ENCODE measurements around the gene TMEM222. TPM values are rescaled to one million over a fixed set of nuclear protein-coding genes. Genes with fewer than 3 reads are reported as not detected.

TMEM222 gene
- total RNA-seq, 1 donor from 2014 or later: 22.3 TPM

- no peak for DNase-seq
Measured at GRCh38 chr1:27342391-27342777, 20.4 kb downstream of the TMEM222 start.

DNA sequence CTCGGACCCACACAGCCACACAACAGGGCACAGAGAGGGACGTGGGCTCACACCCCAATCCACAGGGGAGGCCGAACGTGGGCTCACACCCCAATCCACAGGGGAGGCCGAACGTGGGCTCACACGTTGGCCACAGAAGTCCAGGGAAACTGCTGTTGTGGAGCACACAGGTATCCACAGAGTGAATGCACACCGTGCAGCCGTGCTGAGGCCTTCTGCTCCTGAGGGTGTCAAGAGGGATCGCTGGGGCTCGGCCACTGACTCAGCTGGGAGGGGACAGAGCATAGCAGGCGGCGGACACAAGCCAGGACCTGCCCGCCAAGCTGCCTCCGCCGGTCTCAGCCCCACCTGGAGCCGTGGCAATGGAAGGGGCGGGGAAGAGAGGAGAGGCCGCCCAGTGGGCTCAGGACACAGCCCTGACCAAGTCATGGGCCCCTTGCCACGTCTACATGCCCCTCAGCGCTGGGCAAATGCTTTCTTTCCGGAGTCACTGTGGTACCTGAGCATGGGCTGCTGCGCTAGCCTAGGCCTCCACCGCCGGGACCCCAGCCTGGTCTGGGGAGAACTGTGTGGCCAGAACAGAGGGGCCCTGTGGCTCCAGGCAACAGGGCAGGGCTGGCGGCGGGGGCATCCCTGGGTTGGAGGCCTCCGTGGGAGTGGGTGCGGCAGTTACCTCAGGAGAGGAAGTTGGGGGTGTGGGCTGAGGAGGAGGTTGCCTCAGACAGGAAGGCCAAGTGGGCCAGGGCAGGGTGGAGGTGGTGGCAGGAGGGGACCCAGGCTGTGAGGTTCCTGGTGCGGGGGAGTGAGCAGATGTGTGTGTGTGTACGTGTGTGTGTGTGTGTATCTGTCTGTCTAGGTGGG lies 21.0 kb downstream of the TMEM222 start:
- DNase-seq: peak; percentile 31

GRCh38 chr1:27343639-27344025 lies 21.7 kb downstream of the TMEM222 start:
- no peak for DNase-seq

GRCh38 chr1:27345272-27345671 lies 23.3 kb downstream of the TMEM222 start:
- no peak for DNase-seq

DNA sequence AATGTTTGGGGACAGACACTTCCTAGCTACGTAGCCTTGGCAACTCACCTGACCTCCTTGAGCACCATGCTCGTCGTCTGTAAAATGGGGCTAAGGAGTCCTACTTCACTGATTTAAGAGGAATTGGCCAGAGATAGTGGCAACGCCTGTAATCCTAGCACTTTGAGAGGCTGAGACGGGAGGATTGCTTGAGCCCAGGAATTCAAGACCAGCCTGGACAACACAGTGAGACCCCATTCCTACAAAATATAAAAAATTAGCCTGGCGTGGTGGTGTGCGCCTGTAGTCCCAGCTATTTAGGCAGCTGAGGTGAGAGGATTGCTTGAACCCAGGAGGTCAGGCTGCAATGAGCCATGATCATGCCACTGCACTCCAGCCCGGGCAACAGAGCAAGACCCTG lies 24.4 kb downstream of the TMEM222 start:
- DNase-seq: no peak

DNA sequence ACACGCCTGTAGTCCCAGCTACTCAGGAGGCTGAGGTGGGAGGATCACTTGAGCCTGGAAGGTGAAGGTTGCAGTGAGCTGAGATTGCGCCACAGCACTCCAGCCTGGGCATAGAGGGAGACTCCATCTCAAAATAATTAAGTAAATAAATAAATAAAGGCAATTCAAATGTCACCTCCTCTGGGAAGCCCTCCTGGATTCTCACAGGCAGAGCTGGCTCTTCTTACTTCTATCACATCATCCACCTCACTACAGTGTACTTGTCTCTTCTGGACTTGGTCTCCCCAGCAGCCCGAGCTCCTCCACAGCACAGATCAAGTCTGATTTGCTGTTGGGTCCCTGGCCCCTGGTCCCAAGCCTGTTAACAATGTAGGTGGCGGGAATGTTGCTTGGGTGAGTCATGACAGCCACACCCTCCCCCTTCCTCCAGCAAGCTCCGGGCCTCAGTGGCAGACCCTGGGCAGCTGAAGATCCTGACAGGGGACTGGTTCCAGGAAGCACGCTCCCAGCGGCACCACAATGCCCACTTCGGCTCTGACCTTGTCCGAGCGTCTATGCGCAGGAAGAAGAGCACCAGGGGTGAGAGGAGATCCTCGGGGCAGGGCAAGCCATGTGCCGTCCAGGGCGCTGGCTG lies 25.1 kb downstream of the TMEM222 start:
- DNase-seq: no peak

DNA sequence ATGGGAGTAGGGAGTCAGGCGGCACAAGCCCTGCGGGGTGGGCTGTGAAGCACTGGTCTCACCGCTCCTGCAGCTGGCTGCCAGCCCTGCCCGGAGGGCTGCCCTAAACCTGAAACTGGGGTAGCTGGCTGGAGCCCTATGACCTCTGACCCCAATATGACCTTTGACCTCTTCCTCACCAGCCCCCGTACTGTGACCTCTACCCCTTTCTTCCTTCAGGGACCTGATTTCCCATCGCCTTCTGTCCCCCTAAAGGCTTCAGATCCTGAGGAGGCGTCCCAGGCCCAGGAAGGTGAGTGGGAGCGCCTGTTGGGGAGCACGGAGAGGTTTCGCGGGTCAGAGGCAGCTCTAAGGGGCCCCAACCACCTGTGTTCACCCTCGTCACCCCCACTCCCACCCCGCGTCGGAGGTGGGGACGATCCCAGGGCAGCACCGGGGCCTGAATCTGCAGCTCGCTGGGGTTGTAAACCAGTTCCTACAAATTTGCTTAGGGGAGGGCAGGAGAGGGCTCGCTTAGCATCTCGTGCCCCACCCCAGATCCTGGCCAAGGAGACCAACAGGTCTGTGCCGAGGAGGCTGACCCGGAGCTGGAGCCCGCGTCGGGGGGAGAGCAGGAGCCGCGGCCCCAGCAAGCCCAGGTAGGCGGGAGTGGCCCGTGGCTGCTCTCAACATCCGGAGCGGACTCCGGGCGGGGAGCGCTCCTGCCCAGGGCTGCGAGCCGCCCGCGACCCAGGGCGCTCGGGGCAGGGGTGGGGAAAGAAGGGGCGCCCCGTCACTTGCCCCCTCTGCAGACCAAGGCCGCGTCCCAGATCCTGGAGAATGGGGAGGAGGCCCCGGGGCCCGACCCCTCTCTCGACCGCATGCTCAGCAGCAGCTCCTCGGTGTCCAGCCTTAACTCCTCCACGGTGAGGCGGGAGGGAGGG lies 27.2 kb downstream of the TMEM222 start:
- DNase-seq: peak; percentile 55

DNA sequence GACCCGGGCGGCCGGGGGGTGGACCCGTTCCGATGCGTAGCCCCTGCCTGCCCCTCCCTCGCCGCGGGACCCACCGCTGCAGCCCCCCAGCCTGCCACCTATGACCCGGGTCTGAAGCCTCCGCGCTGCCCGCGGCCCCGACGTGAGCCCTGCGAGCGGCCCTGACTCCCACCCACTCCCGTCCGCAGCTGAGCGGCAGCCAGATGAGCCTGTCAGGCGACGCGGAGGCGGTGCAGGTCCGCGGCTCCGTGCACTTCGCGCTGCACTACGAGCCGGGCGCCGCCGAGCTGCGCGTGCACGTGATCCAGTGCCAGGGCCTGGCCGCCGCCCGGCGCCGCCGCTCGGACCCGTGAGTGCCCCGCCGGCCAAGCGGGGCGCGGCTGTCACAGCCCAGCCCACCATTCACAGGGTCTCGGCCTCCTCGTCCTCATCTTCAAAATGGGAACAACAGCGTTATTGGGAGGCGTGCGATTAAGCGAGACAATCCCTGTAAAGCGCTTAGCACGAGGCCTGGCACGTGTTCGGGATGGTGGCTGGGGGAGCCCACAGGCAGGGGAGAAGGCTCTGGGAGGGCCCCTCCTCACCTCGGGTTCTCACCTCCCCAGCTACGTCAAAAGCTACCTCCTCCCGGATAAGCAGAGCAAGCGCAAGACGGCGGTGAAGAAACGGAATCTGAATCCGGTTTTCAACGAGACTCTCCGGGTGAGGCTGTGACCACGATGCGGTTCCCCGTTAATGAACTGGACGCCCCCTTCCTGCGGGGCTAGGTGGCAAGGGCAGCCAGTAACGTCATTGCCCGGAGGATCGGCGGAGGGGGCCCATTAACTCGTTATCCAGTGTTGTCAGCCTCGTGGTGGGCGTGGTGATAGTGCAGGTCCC lies 28.1 kb downstream of the TMEM222 start:
- peak; percentile 78 for DNase-seq

DNA sequence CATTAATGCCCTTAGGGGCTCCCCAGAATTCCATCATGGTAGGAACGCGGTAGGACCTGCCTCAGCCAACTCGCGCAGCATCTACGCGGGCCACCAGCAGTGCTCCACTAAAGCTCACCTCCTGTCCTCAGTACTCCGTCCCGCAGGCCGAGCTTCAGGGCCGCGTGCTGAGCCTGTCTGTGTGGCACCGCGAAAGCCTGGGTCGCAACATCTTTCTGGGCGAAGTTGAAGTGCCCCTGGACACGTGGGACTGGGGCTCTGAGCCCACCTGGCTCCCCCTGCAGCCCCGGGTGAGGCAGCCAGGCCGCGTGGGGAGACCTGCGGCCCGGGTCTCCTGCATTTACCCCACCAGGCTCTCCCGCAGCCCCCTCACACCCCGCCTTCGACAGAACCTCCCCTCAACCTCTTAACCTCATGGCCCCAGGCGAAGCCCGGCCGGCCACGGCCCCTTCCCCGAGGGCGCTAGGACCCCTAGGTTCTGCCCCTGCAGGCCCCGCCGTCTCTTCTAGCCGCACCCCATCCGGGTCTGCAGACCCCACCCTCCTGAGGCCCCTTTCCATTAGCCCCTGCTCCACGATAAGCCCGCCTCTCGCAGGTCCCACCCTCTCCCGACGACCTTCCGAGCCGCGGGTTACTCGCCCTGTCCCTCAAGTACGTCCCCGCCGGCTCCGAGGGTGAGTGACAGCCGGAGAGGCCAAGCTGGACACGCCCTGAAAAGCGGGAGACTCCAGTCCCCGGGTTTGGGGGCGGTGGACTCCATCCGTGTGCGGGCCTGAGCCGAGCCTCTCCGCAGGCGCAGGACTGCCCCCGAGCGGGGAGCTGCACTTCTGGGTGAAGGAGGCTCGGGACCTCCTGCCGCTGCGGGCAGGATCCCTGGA lies 28.9 kb downstream of the TMEM222 start:
- DNase-seq: peak; percentile 67

DNA sequence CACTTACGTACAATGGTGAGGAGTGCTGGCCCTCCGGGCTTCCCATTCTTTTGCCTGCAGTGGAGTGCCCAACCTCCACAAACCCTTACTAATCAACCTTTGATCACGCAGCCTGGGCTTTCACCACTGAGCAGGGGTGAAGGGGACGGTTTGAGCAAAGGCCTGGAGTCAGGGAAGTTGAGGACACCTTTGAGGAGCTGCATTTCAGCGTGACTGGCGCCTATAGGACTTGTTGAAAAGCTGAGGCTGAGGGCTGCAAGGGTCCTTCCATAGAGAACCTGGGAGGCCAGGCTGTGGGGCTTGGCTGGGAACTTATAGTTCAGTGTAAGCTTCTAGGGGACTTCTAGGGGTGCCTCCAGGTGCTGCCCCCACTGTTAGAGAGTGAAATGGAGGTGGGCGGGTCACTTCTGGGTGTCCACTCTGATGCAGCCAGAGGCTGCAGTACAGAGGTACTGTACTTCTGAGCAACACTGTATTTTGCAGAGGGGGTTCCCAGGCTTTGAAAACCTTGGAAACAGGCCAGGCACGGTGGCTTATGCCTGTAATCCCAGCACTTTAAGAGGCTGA lies 29.7 kb downstream of the TMEM222 start:
- no peak for DNase-seq

DNA sequence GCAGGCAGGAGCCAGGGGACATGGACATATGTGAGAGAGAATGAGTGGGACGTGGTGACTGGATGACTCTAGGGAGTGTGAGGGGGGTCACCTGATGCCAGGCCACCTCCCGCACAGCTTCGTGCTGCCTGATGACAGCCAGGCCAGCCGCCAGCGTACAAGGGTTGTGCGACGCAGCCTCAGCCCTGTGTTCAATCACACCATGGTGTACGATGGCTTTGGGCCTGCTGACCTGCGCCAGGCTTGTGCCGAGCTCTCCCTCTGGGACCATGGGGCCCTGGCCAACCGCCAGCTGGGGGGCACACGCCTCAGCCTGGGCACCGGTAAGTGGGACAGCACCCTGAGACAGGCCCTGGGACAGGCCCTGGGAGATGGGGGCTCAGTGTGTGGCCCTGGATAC lies 31.2 kb downstream of the TMEM222 start:
- no peak for DNase-seq

GRCh38 chr1:27353629-27354028 lies 31.7 kb downstream of the TMEM222 start:
- DNase-seq: no peak

GRCh38 chr1:27355683-27356082 lies 33.7 kb downstream of the TMEM222 start:
- no peak for DNase-seq

GRCh38 chr1:27356277-27356618 lies 34.3 kb downstream of the TMEM222 start:
- no peak for DNase-seq

DNA sequence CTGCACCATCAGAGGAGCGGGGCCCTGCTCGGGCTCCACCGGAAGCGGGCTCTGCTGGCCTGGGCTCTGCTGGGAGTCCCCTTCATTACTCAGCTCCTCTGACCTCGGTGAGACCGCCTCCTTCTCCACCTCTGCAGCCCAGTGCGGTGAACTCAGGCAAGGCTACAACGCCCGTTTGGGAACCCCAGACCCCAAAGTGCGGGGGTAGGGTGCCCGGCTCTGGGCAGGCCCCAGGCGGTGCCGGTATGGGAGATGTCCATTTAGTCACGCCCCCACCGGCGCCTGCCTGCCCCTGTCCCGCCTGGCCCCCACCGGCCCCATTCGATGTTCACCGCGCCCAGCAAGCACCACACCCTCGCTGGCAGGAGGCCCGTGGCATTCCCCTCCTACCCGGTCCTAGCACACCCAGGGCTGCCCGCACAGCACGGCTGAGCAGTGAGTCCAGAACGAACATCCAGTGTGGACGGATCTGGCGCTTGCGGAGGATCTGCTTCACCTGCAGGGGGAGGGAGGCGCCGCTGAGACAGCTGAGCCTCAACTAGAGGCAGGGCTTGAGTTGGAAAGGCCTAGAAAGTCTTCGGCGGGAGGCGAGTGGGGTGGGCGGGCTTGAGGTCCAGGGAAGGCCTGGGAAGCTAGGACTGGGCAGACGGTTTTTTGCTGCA lies 34.8 kb downstream of the TMEM222 start:
- DNase-seq: peak; percentile 57

- peak; percentile 86 for DNase-seq
Measured at GRCh38 chr1:27357281-27358037, 35.5 kb downstream of the TMEM222 start.

DNA sequence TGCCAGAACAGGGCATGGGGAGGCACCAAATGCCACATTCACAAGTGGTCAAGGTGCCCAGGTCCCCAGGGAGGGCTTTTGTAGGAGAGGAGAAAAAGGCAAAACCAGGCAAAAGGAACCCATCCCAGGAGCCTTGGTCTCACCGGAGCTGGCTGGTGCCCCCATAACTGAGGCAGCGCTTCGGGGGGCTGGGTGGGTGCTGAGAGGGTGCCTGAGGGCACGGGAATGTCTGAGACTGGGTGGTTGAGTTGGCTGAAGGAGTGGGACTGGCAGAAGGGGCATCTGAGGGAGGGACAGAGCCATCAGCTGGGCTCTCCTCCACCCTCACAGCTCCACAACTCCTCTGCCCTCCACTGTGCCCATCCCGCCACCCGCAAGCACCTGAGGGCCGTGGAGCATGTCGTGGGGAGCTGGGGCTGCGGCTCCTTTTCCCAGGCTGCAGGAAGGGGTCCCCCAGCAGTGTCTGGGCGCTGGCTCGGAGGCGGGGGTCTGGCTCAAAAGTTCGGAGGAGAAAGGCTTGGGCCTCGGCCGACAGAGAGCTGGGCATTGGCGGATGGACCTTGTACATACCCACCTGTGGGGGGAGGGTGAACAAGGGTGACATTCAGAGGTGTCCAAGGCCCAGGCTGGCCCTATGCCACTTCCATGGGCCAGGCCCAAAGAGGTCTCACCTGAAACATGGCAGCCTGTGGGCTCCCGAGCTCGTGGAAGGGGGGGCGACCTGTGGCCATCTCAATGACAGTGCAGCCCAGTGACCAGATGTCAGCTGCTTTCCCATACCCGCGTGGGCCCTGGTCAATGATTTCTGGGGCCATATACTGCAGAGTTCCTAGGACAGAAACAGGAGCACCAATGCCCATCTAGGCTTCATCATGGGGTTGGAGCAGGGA lies 36.3 kb downstream of the TMEM222 start:
- no peak for DNase-seq

- no peak for DNase-seq
Measured at GRCh38 chr1:27358928-27359313, 37.0 kb downstream of the TMEM222 start.

Data from tongue (tissue), 2 donors.